ENCODE results near the gene RPS6KB1.

- TF ChIP-seq POLR2A (IDR thresholded peaks at IDR 0.05) = no peak
- TF ChIP-seq, protein P1, sequence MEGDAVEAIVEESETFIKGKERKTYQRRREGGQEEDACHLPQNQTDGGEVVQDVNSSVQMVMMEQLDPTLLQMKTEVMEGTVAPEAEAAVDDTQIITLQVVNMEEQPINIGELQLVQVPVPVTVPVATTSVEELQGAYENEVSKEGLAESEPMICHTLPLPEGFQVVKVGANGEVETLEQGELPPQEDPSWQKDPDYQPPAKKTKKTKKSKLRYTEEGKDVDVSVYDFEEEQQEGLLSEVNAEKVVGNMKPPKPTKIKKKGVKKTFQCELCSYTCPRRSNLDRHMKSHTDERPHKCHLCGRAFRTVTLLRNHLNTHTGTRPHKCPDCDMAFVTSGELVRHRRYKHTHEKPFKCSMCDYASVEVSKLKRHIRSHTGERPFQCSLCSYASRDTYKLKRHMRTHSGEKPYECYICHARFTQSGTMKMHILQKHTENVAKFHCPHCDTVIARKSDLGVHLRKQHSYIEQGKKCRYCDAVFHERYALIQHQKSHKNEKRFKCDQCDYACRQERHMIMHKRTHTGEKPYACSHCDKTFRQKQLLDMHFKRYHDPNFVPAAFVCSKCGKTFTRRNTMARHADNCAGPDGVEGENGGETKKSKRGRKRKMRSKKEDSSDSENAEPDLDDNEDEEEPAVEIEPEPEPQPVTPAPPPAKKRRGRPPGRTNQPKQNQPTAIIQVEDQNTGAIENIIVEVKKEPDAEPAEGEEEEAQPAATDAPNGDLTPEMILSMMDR (IDR thresholded peaks at IDR 0.05 in 8 of 11, conservative IDR thresholded peaks at IDR 0.05 in 3 of 11) = no peak
Observed at GRCh38 chr17:59876107-59876506, 16.8 kb upstream of the RPS6KB1 start.
